Activated T-helper 17 cell treated with anti-CD3 and anti-CD28 coated beads, Interleukin-2, amount 50 U/mL, for 72 hours (primary cell): ENCODE results near the gene PCDH12. TPM values are rescaled to one million over a fixed set of nuclear protein-coding genes. Genes with fewer than 3 reads are reported as not detected.
A peak's percentile ranks its signal among the peaks of the same experiment; 100 is the strongest.

Source experiments
- ATAC-seq: fragments of 150-1000 bp; cut with Tn5 transposase; replicated peaks from 2 replicates; pipeline ENCODE4 v1.10.0; 2021; ENCODE audit warnings: mild to moderate bottlenecking, moderate library complexity
- H3K27ac Mint-ChIP-seq: one replicate; pipeline ENCODE4 v1.8.0; 2022; ENCODE audit warnings: mixed read lengths
- H3K27me3 Mint-ChIP-seq: one replicate; pipeline ENCODE4 v1.8.0; 2022; ENCODE audit warnings: mixed read lengths
- H3K36me3 Mint-ChIP-seq: one replicate; pipeline ENCODE4 v1.8.0; 2022; ENCODE audit warnings: low read depth, mild to moderate bottlenecking, mixed read lengths
- H3K4me1 Mint-ChIP-seq: one replicate; pipeline ENCODE4 v1.8.0; 2022; ENCODE audit warnings: mixed read lengths
- H3K4me3 Mint-ChIP-seq: one replicate; pipeline ENCODE4 v1.8.0; 2022; ENCODE audit warnings: mild to moderate bottlenecking, mixed read lengths
- H3K9me3 Mint-ChIP-seq: one replicate; pipeline ENCODE4 v1.8.0; 2022; ENCODE audit warnings: mixed read lengths
- total RNA-seq, 2 donors: library from RNA; stranded (reverse); gene quantifications; one replicate each; pipeline ENCODE4 v1.2.3, GENCODE V29; 2022

PCDH12 gene
- total RNA-seq, 2 donors from 2014 or later: 0.54 to 4.3 TPM

- H3K27ac Mint-ChIP-seq: no peak overlapping the region
- no peak for ATAC-seq
- peaks cover 96% of the 10 kb centered on the region for H3K36me3 Mint-ChIP-seq
- H3K4me1 Mint-ChIP-seq: peaks cover 18% of the 10 kb centered on the region
- no peak overlapping the region for H3K4me3 Mint-ChIP-seq
- no peaks in the 10 kb centered on the region for H3K9me3 Mint-ChIP-seq
- H3K27me3 Mint-ChIP-seq: no peaks in the 10 kb centered on the region
Measured at GRCh38 chr5:141976176-141976575, 18.2 kb upstream of the PCDH12 start.

GRCh38 chr5:141973871-141974595 is 16.0 kb upstream of the PCDH12 start:
- no peaks in the 10 kb centered on the region for H3K27me3 Mint-ChIP-seq
- H3K4me3 Mint-ChIP-seq: peak overlapping the region; percentile 58
- H3K4me1 Mint-ChIP-seq: peaks cover 23% of the 10 kb centered on the region
- no peaks in the 10 kb centered on the region for H3K9me3 Mint-ChIP-seq
- peak overlapping the region; percentile 77 for H3K27ac Mint-ChIP-seq
- peaks cover 83% of the 10 kb centered on the region for H3K36me3 Mint-ChIP-seq
- peak; percentile 18 for ATAC-seq

DNA sequence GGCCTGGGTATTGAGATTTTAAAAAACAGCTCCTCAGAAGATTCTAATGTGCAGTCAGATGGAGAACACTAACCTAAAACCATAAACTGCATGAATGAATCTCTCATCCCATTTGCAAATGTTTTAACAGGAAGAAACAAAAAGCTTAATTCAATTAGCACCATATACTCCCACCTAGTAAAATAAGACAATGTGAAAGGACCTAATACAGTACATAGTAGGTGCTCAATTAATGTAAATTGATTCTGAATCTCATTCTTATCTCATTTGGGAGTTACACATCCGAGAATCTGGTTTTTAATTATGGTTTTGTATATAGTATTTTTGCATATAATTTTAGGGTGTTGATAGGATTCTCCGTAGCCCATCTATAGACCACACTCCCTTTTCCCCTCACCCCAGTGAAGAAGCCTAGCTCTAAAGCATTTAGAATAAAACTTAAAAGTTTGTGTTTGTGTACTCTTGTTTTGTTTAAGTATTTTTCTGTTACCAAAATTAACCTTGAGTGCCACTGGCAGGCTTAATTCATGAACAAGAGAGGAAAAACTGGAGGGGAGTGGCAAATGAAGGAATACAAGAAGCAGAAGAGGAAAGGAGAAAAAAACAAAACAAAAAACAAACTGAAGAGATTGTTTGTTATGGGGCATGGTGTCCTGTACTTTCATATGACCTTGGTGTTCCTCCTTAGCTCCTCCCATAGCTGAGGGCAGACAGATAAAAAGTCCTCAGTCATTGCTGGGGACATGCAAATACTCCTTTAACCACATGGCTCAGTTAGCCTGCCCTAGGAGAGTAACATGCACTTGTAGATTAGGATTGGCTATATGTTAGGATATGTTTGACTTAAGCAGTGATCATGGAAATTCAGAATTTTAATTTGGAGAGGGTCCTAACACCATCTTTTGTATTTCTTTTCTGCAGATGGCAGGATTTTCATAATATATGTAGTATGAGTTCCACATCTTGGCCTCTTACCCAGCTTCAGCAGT is 12.1 kb upstream of the PCDH12 start:
- H3K36me3 Mint-ChIP-seq: peaks cover 48% of the 10 kb centered on the region
- peaks cover 17% of the 10 kb centered on the region for H3K4me1 Mint-ChIP-seq
- ATAC-seq: peak; percentile 19
- no peaks in the 10 kb centered on the region for H3K9me3 Mint-ChIP-seq
- peak overlapping the region; percentile 94 for H3K27ac Mint-ChIP-seq
- H3K27me3 Mint-ChIP-seq: no peaks in the 10 kb centered on the region
- H3K4me3 Mint-ChIP-seq: peak overlapping the region; percentile 95

GRCh38 chr5:141968914-141969608 is 11.1 kb upstream of the PCDH12 start, which contains the start of gene RNF14:
Gene RNF14, plus strand, starts transcription at chr5:141969105. Its CDS starts 4,484 bp downstream, at chr5:141973589.
- H3K27ac Mint-ChIP-seq: peak within 1 kb of the TSS; percentile 94
- peaks cover 38% of the 10 kb centered on the region for H3K36me3 Mint-ChIP-seq
- H3K9me3 Mint-ChIP-seq: no peaks in the 10 kb centered on the region
- peak; percentile 96 for ATAC-seq
- H3K27me3 Mint-ChIP-seq: no peaks in the 10 kb centered on the region
- peaks cover 11% of the 10 kb centered on the region for H3K4me1 Mint-ChIP-seq
- H3K4me3 Mint-ChIP-seq: peak within 1 kb of the TSS; percentile 95

DNA sequence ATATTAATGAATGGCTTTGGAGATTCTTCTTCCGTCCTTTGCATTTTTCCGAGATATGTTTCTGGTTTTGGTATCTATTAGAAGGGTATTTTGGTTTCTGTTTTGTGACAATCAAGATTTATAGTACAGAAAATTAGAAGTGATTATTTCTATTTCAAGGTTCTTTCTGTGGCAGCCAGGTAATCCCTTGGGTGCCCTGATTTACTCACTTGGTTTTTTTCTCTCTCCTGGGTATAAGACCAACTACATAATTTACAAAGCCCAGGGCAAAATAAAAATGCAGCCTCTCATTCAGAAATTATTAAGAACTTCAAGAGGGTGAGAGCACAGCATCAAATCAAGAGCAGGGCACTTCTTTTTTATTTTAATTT is 8.9 kb upstream of the PCDH12 start:
- Mint-ChIP-seq H3K36me3 (peaks cover 16% of the 10 kb centered on the region), H3K27me3 (no peaks in the 10 kb centered on the region), H3K9me3 (no peaks in the 10 kb centered on the region), H3K4me3 (no peak overlapping the region), H3K27ac (no peak overlapping the region), H3K4me1 (peaks cover 8% of the 10 kb centered on the region)
- ATAC-seq: no peak

GRCh38 chr5:141966275-141966962 is 8.4 kb upstream of the PCDH12 start:
- no peaks in the 10 kb centered on the region for H3K27me3 Mint-ChIP-seq
- ATAC-seq: no peak
- peaks cover 8% of the 10 kb centered on the region for H3K4me1 Mint-ChIP-seq
- H3K9me3 Mint-ChIP-seq: no peaks in the 10 kb centered on the region
- no peak overlapping the region for H3K4me3 Mint-ChIP-seq
- H3K27ac Mint-ChIP-seq: no peak overlapping the region
- H3K36me3 Mint-ChIP-seq: peaks cover 11% of the 10 kb centered on the region

GRCh38 chr5:141965071-141965470 is 7.1 kb upstream of the PCDH12 start:
- H3K27me3 Mint-ChIP-seq: no peaks in the 10 kb centered on the region
- no peak overlapping the region for H3K4me3 Mint-ChIP-seq
- H3K27ac Mint-ChIP-seq: no peak overlapping the region
- H3K4me1 Mint-ChIP-seq: peaks cover 13% of the 10 kb centered on the region
- no peaks in the 10 kb centered on the region for H3K9me3 Mint-ChIP-seq
- ATAC-seq: no peak
- H3K36me3 Mint-ChIP-seq: peaks cover 3% of the 10 kb centered on the region

GRCh38 chr5:141963701-141964100 is 5.7 kb upstream of the PCDH12 start:
- Mint-ChIP-seq H3K27me3 (no peaks in the 10 kb centered on the region), H3K4me3 (no peak overlapping the region), H3K9me3 (no peaks in the 10 kb centered on the region), H3K27ac (no peak overlapping the region), H3K36me3 (no peaks in the 10 kb centered on the region), H3K4me1 (peaks cover 23% of the 10 kb centered on the region)
- ATAC-seq: no peak

GRCh38 chr5:141961466-141961865 is 3.5 kb upstream of the PCDH12 start:
- no peak for ATAC-seq
- Mint-ChIP-seq H3K4me3 (peak overlapping the region; percentile 87), H3K27me3 (no peaks in the 10 kb centered on the region), H3K4me1 (peaks cover 30% of the 10 kb centered on the region), H3K27ac (peak overlapping the region; percentile 96), H3K36me3 (no peaks in the 10 kb centered on the region), H3K9me3 (no peaks in the 10 kb centered on the region)

GRCh38 chr5:141960449-141961323 is 2.7 kb upstream of the PCDH12 start:
- peak; percentile 84 for ATAC-seq
- Mint-ChIP-seq H3K4me3 (peak overlapping the region; percentile 87), H3K9me3 (no peaks in the 10 kb centered on the region), H3K27me3 (no peaks in the 10 kb centered on the region), H3K27ac (peak overlapping the region; percentile 96), H3K36me3 (no peaks in the 10 kb centered on the region), H3K4me1 (peaks cover 30% of the 10 kb centered on the region)

DNA sequence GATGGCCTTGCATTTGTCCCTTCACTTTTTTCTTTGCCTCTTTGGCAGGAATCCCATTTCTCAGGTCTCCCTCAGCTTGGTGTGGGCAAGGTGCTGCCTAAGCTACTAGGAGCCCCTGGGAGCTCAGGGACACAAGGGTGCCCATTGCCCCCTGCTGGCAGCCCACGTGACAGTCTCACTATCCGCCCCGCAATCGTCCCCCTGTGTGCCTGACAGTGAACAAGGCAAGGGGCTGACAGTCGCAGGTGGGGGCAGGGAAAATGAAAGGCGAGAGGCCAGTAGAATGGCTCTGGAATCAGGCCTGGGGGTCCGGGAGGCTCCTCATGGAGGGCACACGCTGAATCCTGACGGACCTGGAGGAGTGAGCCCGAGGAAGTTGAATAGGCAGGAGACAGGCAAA is 2.0 kb upstream of the PCDH12 start:
- H3K36me3 Mint-ChIP-seq: no peaks in the 10 kb centered on the region
- H3K4me1 Mint-ChIP-seq: peaks cover 30% of the 10 kb centered on the region
- H3K27ac Mint-ChIP-seq: peak overlapping the region; percentile 96
- peak overlapping the region; percentile 87 for H3K4me3 Mint-ChIP-seq
- H3K9me3 Mint-ChIP-seq: no peaks in the 10 kb centered on the region
- ATAC-seq: no peak
- H3K27me3 Mint-ChIP-seq: no peaks in the 10 kb centered on the region

DNA sequence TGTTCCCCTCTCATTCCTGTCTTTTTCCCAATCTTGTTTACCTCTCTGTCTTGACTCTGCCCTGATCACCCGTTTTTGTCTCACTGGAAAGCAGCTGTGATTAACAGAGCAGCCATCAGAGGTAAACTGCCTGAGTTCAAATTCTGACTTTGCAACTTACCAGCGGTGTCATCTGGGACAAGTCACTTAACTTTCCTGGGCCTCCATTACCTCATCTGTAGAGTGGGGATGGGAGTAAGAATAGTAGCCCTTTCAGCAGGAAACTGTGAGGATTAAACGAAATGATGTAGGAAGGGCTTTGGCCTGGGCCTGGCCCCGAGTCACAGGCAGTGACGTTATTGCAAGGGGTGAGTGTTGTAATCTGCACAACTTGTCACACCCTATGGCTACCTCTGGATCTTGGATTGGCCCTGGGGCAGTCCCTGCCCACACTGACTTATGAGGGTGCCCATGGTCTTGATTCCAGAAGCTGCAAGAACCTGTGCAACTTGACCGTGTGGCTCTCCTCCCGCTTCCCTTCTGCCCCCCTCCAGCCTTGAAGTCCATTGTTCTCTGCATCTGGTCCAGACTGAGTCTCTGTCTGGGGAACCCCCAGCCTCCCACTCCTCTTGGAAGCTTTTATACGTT is 657 bp upstream of the PCDH12 start:
- peak; percentile 85 for ATAC-seq
- no peaks in the 10 kb centered on the region for H3K36me3 Mint-ChIP-seq
- peak overlapping the region; percentile 96 for H3K27ac Mint-ChIP-seq
- peaks cover 30% of the 10 kb centered on the region for H3K4me1 Mint-ChIP-seq
- no peaks in the 10 kb centered on the region for H3K9me3 Mint-ChIP-seq
- no peaks in the 10 kb centered on the region for H3K27me3 Mint-ChIP-seq
- H3K4me3 Mint-ChIP-seq: peak overlapping the region; percentile 87
